ENCODE measurements around the gene ZSWIM4.

ZSWIM4 gene

DNA sequence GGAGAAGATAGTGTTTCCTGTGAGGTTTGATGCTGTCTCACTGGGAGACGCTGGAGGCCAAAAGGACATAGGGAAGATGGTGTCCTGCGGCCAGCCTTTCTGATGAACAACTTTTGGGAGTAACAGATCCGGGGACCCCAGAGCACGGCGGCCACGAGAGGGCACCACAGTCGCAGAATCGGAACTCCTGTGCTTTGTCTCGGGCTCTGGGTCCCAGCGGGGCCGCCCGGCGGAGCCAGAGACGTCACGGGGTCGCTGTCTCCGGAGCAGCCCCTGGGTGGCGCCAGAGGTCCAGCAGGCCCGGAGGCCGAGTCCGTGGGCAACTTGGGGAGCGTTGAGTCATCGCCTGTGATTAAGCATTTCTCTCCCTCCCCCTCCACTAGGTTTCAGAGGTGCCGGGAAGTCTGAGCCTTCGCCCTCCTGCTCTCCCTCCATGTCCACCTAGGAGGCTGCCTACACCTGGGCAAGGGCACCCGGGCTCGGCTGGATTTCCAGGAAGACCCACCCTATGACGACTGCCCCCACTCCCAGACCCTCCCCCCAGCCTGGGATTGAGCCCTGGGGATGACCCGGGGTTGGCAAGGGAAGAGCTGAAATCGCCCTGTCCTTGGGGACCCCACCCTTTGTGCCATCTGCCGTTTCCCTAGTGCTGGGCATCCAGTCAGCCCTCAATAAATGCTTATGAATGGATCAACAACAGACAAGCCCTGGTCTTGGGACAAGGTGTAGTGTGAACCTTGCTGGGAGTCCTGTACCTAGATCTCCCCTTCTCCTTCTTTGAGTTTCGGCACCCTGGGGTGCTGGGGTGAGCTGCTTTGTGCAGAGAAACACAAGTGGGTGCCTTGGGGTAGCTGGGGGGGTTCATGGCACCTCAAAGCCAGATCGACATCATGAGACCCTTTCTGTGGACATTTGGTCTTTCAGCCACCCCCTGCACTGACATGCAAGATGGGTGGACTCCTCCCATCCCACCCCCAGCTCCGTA is 85.1 kb downstream of the ZSWIM4 start:
- DNase-seq, result peak; percentile 93

DNA sequence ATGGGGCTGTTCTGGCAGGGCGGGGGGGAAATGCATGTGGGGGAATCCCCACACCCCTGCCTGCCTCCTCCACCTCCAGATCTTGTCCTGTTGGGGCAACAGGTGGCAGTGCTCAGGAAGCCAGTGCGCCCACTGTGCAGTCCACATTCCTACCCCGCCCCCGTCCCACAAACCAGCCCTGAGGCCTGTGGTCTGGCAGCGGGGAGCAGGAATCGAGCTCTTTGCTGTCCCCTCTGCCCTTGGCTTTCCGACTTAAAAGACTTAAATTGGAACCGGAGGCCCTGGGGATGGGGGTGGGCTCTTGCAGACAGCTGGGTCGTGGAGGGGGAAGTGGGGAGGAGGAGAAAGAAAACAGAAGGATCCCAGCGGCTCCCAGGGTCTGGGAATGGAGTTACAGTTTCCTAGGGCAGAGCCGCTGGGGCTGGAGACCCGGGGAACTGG is 86.0 kb downstream of the ZSWIM4 start:
- DNase-seq, result no peak

All from NCI-H1105 (cell line).